Testis (tissue), 2 donors: ENCODE results near the gene FBL.

Experiments used
- POLR2A ChIP-seq: fragments of 450-650 bp; IDR thresholded peaks from one replicate; pipeline ENCODE4 v1.6.1; 2017; ENCODE audit warnings: antibody characterized with exemption, mild to moderate bottlenecking, moderate library complexity
- TF ChIP-seq, protein P1 (sequence below), 3 experiments: fragments of 450-650 bp in 2 of 3; fragments of 200-600 bp in 1 of 3; sonication (generic) in 1 of 3; IDR thresholded peaks; one replicate each; pipeline ENCODE4 v1.5.1; 2016 to 2019; ENCODE audit warnings: antibody characterized with exemption in 3 of 3, mild to moderate bottlenecking in 2 of 3, moderate library complexity in 1 of 3

- TF ChIP-seq, protein P1, sequence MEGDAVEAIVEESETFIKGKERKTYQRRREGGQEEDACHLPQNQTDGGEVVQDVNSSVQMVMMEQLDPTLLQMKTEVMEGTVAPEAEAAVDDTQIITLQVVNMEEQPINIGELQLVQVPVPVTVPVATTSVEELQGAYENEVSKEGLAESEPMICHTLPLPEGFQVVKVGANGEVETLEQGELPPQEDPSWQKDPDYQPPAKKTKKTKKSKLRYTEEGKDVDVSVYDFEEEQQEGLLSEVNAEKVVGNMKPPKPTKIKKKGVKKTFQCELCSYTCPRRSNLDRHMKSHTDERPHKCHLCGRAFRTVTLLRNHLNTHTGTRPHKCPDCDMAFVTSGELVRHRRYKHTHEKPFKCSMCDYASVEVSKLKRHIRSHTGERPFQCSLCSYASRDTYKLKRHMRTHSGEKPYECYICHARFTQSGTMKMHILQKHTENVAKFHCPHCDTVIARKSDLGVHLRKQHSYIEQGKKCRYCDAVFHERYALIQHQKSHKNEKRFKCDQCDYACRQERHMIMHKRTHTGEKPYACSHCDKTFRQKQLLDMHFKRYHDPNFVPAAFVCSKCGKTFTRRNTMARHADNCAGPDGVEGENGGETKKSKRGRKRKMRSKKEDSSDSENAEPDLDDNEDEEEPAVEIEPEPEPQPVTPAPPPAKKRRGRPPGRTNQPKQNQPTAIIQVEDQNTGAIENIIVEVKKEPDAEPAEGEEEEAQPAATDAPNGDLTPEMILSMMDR (IDR thresholded peaks at IDR 0.05): no peak
- no peak for TF ChIP-seq POLR2A
Observed at GRCh38 chr19:39825093-39825463, 21.1 kb downstream of the FBL start.
